ENCODE measurements around the gene BRD1. TPM values are rescaled to one million over a fixed set of nuclear protein-coding genes. Genes with fewer than 3 reads are reported as not detected.

Gene BRD1
- total and polyA plus RNA-seq, 12 donors, result 8.2 to 23.2 (median 16.9) TPM

DNA sequence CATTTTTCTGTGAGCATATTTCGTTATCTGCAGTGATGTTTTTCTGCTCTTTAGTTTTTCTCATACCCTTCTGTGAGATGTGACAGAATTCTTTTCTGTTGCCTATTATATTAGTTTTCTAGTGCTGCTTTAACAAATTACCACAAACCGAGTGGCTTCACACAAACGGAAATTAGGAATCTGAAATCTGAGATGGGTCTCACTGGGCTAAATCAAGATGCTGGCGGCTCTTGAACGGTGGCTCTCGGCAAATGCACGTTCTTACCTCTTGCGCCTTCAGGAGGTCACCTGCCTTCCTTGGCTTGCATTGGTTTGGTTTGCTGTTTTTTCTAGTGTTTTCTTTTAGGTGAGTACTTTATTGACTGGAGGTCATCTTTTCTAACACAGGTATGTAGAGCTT is 39.0 kb upstream of the BRD1 start:
- intact Hi-C loops (cut with DNase I), result no loop called here
- TF ChIP-seq, protein P1, sequence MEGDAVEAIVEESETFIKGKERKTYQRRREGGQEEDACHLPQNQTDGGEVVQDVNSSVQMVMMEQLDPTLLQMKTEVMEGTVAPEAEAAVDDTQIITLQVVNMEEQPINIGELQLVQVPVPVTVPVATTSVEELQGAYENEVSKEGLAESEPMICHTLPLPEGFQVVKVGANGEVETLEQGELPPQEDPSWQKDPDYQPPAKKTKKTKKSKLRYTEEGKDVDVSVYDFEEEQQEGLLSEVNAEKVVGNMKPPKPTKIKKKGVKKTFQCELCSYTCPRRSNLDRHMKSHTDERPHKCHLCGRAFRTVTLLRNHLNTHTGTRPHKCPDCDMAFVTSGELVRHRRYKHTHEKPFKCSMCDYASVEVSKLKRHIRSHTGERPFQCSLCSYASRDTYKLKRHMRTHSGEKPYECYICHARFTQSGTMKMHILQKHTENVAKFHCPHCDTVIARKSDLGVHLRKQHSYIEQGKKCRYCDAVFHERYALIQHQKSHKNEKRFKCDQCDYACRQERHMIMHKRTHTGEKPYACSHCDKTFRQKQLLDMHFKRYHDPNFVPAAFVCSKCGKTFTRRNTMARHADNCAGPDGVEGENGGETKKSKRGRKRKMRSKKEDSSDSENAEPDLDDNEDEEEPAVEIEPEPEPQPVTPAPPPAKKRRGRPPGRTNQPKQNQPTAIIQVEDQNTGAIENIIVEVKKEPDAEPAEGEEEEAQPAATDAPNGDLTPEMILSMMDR (IDR thresholded peaks at IDR 0.05), result no peak
- Histone ChIP-seq H3K36me3 (peaks cover 0 to 16% (median 0%) of the 10 kb centered on the region in 9 donors), H3K4me1 (peaks cover 0 to 28% (median 0%) of the 10 kb centered on the region in 9 donors), H3K27ac (no peak overlapping the region), H3K27me3 (no peaks in the 10 kb centered on the region), H3K4me3 (no peak overlapping the region), H3K9me3 (peaks cover 0 to 64% (median 22%) of the 10 kb centered on the region in 11 donors)
- ATAC-seq (no peak), DNase-seq (no peak)
- WGBS, 2 donors, result 91 to 96% methylated on average over 8 of the region's 8 CpGs

DNA sequence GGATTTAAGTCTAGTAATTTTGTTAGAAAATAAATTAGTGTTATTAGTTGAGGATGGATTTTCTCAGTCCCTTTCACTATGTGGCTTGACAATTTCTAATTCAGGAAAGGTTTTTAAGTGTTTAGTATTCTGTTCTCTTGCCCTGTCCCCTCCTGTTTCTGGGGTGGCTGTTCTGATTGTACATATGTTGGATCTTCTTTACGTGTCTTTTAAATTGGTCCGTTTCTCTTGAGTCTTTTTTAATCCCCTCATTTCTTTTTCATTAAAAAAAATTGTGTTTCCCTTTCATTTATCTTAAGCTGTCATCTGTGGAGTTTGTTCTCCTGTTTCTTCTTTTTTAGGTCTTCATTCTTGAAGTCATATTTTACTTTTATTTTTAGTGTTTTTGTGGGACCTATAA is 38.5 kb upstream of the BRD1 start:
- H3K9me3 ChIP-seq, result peaks cover 0 to 64% (median 22%) of the 10 kb centered on the region in 11 donors
- 43 to 45% methylated on average over 2 of the region's 2 CpGs for WGBS, 2 donors
- TF ChIP-seq, protein P1 (IDR thresholded peaks at IDR 0.05), result no peak
- DNase-seq (no peak), ATAC-seq (no peak)
- H3K36me3 ChIP-seq, result peaks cover 0 to 16% (median 0%) of the 10 kb centered on the region in 9 donors
- no peak overlapping the region for H3K4me3 ChIP-seq
- no peaks in the 10 kb centered on the region for H3K27me3 ChIP-seq
- no peak overlapping the region for H3K27ac ChIP-seq
- intact Hi-C loops (cut with DNase I), result no loop called here
- H3K4me1 ChIP-seq, result peaks cover 0 to 33% (median 0%) of the 10 kb centered on the region in 9 donors

DNA sequence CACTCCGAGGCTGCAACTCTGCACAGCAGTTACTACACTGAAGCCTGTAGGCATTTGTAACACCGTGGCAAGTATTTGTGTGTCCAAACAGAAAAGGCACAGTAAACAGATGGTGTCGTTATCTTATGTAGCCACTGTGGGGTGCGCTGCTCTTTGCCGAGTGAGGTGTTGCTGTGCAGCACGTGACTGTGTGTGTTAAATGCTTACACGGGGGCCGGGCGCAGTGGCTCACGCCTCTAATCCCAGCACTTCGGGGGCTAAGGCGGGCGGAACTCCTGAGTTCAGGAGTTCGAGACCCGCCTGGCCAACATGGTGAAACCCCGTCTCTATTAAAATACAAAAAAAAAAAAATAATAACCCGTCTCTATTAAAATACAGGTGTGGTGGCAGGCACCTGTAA is 37.5 kb upstream of the BRD1 start:
- no peaks in the 10 kb centered on the region for H3K27me3 ChIP-seq
- peaks cover 0 to 16% (median 0%) of the 10 kb centered on the region in 9 donors for H3K36me3 ChIP-seq
- H3K9me3 ChIP-seq, result peaks cover 0 to 58% (median 22%) of the 10 kb centered on the region in 11 donors
- H3K4me3 ChIP-seq, result no peak overlapping the region
- intact Hi-C loops (cut with DNase I), result no loop called here
- no peak for ATAC-seq
- TF ChIP-seq, protein P1 (IDR thresholded peaks at IDR 0.05), result no peak
- WGBS, 2 donors, result 92 to 93% methylated on average over 17 of the region's 17 CpGs
- no peak overlapping the region for H3K27ac ChIP-seq
- no peak for DNase-seq
- peaks cover 0 to 33% (median 0%) of the 10 kb centered on the region in 9 donors for H3K4me1 ChIP-seq

DNA sequence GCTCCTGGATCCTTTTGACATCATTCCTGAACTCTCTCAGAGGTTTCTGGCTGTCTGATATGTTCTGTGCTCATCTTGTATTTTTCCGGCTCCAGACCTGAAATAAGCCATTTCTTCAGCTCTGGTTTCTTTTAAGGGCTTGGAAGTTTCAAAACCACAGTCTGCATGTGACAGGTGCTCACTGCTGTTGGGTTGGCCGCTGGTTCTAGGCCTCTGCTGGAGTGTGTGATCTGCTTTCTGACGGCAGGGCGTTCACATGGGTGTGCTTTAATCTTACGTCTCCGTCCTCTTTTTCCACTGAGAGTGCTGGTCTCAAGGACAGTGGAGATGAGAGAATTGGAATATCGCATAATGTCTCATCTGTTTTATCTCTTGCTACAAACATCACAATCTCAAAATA is 36.3 kb upstream of the BRD1 start:
- WGBS, 2 donors, result 74 to 75% methylated on average over 7 of the region's 7 CpGs
- Histone ChIP-seq H3K4me1 (peaks cover 0 to 33% (median 0%) of the 10 kb centered on the region in 9 donors), H3K4me3 (no peak overlapping the region), H3K27ac (no peak overlapping the region), H3K27me3 (no peaks in the 10 kb centered on the region), H3K9me3 (peaks cover 0 to 46% (median 18%) of the 10 kb centered on the region in 11 donors), H3K36me3 (peaks cover 0 to 16% (median 0%) of the 10 kb centered on the region in 9 donors)
- intact Hi-C loops (cut with DNase I), result loop anchor here in 1 of 10 donors (5.0 kb wide), 1 partner anchor 48 kb away; no protein-coding TSS in a partner anchor
- TF ChIP-seq, protein P1 (IDR thresholded peaks at IDR 0.05), result no peak
- ATAC-seq (no peak), DNase-seq (no peak)
